ENCODE measurements around the gene TNS1. TPM values are rescaled to one million over a fixed set of nuclear protein-coding genes. Genes with fewer than 3 reads are reported as not detected.

TNS1 gene
- total and polyA plus RNA-seq, 8 donors: 139 to 327 (median 159) TPM

GRCh38 chr2:217880287-217880889, 122.4 kb downstream of the TNS1 start:
- intact Hi-C loops (cut with DNase I): no loop called here
- no peak overlapping the region for H3K27ac ChIP-seq
- DNase-seq: no peak
- H3K9me3 ChIP-seq: no peaks in the 10 kb centered on the region
- H3K36me3 ChIP-seq: peaks cover 0 to 97% of the 10 kb centered on the region in 2 donors
- no peaks in the 10 kb centered on the region for H3K27me3 ChIP-seq
- TF ChIP-seq CTCF (IDR thresholded peaks at IDR 0.05): no peak
- H3K4me1 ChIP-seq: peaks cover 0 to 14% of the 10 kb centered on the region in 2 donors
- no peak overlapping the region for H3K4me3 ChIP-seq
- ATAC-seq: no peak

- Histone ChIP-seq H3K27ac (no peak overlapping the region), H3K4me1 (peaks cover 0 to 21% of the 10 kb centered on the region in 2 donors), H3K27me3 (no peaks in the 10 kb centered on the region), H3K36me3 (peaks cover 0 to 97% of the 10 kb centered on the region in 2 donors), H3K9me3 (no peaks in the 10 kb centered on the region), H3K4me3 (no peak overlapping the region)
- TF ChIP-seq CTCF (IDR thresholded peaks at IDR 0.05): no peak
- ATAC-seq: no peak
- intact Hi-C loops (cut with DNase I): no loop called here
- no peak for DNase-seq
Observed at GRCh38 chr2:217878915-217879590, 123.7 kb downstream of the TNS1 start.

GRCh38 chr2:217877866-217878265, 124.9 kb downstream of the TNS1 start:
- no peaks in the 10 kb centered on the region for H3K9me3 ChIP-seq
- peaks cover 0 to 95% of the 10 kb centered on the region in 2 donors for H3K36me3 ChIP-seq
- H3K27ac ChIP-seq: peak overlapping the region in 1 of 2 donors; percentile 23
- DNase-seq (no peak), ATAC-seq (no peak)
- TF ChIP-seq CTCF (IDR thresholded peaks at IDR 0.05): no peak
- peaks cover 0 to 21% of the 10 kb centered on the region in 2 donors for H3K4me1 ChIP-seq
- intact Hi-C loops (cut with DNase I): no loop called here
- no peaks in the 10 kb centered on the region for H3K27me3 ChIP-seq
- H3K4me3 ChIP-seq: no peak overlapping the region

- peaks cover 3 to 95% of the 10 kb centered on the region in 2 donors for H3K36me3 ChIP-seq
Observed at GRCh38 chr2:217876253-217876570, 126.6 kb downstream of the TNS1 start.

More at GRCh38 chr2:217876253-217876570, 126.6 kb downstream of the TNS1 start:
- intact Hi-C loops (cut with DNase I): no loop called here
- Histone ChIP-seq H3K4me3 (no peak overlapping the region), H3K4me1 (peaks cover 0 to 19% of the 10 kb centered on the region in 2 donors), H3K9me3 (no peaks in the 10 kb centered on the region), H3K27ac (peak overlapping the region in 1 of 2 donors; percentile 1), H3K27me3 (no peaks in the 10 kb centered on the region)
- ATAC-seq (no peak), DNase-seq (no peak)
- TF ChIP-seq CTCF (IDR thresholded peaks at IDR 0.05): no peak
